ENCODE results near the gene CMTM7.
"Not testable (repeated sequence)": the region's sequence is repeated elsewhere in the genome, so short reads cannot be mapped to it uniquely, and the experiment has no call there.

Gene CMTM7

DNA sequence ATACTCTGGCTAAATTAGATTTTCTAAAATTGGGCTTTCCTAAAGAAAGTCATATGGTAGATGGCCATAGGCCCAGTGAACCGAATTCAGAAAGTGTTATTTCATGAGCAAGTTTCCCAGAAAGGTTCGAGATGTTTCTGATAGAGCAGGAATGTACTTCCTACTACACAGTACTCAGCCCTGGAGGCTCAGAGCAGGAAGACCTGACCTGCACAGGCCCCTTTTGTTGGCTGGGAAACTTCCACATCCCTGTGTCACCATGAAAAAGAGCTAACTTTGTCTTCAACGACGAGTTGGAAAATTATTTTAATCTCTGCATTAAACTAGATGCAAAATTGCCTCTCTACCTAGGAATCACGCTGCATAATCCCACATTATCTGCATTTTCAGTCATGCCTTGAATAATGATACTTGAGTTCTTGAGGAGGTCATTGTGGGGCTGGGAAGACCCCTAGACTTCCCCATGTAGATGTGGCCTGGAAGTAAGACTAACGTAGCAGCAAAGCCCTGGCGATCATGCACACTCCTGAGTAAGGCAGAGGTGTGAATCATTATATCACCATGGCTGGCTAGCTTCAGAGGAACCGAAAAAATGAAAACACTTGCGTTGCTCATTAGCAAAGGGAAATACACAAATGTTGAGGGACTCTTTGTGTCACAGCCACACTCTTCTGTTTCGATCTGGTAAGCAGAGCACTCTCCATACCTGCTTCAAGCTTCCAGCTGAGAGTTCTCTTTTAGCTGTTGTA is 47.1 kb downstream of the CMTM7 start:
- DNase-seq: no peak

DNA sequence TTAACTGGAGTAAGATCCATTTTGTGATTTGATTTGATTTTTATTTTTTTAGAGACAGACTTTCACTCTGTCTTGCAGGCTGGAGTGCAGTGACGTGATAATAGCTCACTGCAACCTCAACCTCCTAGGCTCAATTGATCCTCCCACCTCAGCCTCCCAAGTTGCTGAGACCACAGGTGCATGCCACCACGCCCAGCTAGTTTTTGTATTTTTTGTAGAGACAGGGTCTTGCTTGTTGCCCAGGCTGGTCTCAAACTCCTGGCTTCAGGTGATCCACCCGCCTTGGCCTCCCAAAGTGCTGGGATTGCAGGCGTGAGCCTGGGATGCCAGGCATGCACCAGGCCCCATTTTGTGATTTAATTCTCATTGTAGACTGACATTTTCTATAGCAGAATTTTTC is 47.8 kb downstream of the CMTM7 start:
- not testable (repeated sequence) for DNase-seq

DNA sequence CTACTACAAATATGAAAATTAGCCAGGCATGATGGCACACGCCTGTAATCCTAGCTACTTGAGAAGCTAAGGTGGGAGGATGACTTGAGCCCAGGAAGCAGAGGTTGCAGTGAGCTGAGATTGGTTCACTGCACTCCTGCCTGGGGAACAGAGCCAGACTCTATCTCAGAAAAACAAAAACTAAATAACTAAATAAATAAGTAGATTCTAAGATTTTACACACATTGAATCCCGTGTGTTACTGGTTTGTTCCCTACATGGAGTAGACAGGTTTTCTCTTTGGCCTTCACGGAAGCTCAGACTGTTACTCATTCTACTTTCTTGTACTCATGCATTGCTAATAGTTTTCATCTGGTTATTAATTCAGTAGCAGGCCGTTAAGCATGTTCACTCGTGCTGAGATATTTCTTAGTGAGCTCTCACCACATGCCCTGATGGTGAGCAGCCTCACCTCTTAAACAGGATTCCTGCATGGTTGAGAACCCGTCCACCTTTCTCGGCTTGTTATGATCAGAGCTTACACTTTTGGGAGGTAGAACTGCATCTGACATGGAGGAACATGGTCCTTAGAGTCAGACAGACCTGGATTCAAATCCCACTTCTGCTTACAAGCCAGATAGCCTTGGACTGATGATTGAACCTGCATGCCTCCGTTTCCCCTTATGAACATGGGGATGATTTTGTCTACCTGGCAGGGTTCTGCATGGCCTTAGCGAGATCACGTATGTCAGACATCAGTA is 49.1 kb downstream of the CMTM7 start:
- DNase-seq: no peak

DNA sequence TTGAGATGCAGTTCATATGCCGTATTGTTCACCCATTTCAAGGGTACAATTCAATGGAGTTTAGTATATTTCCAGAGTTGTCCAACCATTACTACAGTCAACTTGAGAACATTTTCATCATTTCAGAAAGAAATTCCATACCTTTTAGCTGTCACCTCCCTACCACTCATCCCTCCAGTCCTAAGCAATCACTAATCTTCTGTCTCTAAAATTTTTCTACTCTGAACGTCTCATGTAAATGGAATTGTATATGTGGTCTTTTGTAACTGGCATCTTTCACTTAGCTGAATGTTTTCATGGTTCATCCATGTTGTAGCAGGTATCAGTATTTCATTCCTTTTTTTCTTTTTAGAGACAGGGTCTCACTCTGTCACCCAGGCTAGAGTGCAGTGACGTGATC is 51.1 kb downstream of the CMTM7 start:
- DNase-seq: no peak

DNA sequence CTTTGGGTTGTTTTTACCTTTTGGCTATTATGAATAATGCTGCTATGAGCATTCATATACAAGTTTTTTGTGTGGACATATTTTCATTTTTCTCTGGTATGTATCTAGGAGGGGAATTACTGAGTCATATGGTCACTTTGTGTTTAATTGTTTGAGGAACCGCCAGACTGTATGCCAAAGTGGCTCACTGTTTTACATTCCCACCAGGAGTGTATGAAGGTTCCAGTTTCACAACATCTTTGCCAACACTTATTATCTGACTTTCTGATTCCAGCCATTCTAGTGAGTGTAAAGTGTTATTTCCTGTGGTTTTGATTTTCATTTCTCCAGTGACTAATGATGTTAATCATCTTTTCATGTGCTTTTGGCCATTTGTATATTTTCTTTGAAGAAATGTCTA is 51.8 kb downstream of the CMTM7 start:
- DNase-seq: no peak

DNA sequence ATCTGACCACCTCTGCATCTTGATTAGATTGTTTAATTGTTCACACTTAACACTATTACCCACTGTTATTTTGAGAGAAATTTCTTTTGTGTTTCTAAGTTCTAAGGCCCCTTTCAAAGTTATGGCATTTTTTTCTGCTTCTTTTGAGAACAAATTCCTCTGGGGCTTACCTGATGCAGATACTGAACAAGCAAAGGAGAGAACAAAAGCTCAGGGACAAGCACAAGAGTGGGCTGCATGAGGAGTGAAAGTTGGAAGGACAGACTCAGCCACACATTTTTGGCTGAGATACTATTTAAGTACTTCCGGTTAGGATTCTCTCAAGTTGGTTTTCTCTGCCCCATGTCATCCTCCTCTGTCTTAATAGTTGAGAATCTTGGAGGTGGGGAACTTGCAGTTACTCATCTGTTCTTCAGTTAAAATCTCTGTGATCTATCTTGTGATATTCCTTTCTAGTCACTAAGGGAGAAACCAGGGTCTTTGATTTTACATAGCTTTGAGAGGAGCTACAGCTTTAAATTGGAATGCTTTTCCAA is 56.3 kb downstream of the CMTM7 start:
- DNase-seq: no peak

DNA sequence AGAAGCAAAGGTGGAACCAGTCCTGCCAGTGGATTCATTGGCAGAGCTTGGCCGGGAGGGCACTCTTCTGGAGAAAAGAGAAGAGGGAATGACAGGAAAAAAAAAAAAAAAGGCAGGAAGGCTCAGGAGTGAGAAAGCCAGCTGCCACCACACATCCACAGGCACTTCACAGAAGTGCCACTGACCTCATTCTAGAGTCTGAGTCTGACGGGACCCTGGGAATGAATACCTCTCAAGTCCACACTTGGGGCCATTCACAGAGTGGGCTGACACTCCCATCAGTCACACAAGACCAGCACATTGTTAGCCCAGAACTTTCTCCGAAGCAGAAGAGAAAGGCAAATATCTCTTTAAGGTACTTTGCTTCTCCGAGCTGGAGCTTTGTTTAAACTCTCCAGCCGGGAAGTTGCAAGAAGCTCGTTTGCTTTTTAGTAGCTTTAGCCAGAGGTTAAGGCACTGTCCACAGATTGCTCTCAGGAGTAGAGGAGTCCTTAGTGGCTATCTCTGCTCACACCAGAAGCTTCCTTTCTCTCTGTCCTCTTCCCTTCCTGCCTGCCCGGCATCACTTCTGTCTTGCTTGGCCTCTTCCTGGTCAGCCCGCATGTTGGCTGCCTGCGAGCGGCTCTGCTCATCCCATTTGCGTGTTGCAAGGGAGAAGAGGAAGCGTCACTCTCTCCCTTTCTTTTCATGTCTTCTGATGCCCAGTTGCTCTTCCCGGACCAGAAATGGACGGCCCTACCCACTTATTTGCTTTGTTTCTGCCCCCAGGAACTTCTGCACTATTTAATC is 57.2 kb downstream of the CMTM7 start:
- DNase-seq: no peak

DNA sequence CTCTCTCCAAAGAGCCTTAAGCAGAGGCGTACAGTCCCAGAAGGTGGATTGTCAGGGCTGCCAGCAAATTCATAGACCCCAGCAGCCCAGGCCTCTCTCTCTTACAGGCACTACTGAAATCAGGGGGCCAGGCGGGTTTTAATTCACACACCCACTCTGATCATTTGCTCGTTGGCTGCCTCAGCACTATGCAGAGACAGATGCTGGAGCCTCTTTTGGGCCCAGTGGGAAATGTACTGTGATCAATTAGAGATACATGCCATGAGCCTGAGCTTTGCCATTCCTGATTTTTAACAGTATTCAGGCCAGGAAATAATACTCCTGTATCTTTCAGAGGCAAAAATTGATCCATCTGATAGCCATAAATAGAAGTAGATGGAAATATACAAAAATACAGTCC is 58.0 kb downstream of the CMTM7 start:
- no peak for DNase-seq

DNA sequence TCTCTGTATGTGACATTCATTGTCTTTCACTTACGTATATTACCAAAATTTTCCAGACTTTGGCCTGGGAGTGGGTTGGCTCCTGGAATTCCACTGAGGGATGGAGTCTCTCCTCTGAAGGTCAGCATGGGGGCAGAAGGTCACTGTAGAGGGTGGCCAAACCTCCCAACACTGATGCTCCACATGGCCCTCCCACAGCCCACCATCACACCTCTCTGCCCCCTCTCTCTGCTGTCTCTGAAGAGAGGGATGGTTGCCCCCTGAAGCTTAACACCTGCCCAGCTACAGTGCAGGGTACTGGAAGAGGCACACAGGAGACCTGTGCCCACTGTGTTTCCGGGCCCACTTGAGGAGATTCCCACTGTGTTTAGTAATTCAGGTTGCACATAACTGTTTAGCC is 58.8 kb downstream of the CMTM7 start:
- no peak for DNase-seq

DNA sequence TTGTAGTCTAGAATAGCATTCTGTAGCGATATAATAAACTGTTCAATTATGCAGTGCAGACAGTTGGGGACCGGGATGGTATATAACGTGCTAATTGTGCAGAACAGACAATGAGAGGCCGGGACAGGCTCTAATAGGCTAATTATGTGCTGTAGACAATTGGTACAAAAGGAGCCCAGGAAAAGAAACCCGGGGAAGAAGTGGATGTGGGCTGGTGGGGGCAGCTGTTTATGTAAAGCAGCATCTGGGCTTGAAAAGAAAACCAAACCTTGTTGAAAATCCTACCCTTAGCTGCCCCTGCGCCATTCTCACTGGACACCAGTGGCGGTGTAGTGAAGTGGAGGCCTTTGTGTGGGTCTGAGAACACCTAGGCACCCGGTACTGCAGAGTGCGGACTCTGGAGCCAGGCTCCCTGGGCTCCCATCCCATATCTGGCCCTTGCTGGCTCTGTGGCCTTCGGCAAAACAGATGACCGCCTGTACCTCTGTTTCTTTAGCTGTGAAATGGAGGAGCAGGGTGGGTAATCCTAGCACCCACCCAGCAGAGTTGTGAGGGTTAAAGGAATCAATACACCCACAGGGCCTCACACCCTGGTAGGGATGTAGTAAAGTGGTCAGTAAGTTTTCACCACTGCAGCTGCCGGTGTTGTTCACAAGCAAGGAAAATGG is 59.5 kb downstream of the CMTM7 start:
- no peak for DNase-seq

DNA sequence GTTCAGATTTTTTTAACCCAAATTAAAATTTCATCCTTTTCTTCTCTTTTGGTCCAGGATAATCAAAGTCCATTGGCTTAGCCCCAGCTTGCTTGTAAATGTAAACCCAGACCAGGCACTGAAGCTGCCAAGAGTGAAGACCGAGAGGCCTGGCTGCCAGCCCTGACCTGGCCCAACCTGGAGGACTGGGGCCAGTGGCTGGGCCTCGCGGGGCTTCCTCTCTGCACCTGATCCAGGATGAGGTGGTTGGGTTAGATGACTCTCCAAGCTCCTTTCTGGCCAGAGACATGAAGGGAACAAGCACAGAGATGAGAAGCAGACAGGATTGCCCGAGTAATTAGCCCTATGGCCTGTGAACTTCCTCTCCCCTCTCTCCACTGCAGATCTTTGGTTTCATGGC is 60.4 kb downstream of the CMTM7 start:
- DNase-seq: no peak

DNA sequence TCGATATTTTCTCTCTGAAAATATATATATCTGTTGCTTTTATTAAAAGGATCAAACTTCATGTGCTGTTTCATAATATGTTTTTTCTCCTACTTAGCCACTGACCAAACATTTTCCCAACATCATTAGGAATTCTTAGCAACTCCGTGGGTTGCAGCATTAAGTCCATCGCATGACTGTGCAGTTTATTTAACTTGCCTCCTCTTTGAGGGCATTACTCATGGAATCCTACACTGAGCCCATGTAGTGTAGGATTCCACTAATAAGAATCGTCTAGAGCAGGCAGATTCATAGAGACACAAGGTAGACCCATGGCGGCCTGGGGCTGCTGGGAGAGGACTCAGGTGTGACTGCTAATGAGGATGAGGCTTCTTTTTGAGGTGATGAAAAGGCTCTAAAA is 61.7 kb downstream of the CMTM7 start:
- no peak for DNase-seq

DNA sequence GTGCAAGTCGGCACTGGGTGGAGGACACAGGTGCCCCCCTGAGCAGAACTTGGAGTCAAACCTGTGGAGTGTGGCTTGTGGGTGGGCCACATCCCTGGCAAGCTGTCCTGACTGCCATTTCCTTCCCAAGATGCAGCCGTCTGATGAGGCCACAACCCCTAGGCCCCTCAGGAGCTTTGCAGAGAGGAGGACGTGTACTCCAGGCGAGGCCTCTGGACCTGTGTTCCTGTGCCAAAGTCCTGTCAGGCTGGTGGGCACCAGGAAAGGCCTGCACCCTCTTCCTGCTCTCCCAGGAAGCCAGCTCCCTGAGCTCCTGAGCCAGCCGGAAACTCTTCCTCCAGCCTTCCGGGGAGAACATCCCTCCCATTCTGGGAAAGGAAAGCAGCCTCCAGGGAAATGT is 62.5 kb downstream of the CMTM7 start:
- no peak for DNase-seq

DNA sequence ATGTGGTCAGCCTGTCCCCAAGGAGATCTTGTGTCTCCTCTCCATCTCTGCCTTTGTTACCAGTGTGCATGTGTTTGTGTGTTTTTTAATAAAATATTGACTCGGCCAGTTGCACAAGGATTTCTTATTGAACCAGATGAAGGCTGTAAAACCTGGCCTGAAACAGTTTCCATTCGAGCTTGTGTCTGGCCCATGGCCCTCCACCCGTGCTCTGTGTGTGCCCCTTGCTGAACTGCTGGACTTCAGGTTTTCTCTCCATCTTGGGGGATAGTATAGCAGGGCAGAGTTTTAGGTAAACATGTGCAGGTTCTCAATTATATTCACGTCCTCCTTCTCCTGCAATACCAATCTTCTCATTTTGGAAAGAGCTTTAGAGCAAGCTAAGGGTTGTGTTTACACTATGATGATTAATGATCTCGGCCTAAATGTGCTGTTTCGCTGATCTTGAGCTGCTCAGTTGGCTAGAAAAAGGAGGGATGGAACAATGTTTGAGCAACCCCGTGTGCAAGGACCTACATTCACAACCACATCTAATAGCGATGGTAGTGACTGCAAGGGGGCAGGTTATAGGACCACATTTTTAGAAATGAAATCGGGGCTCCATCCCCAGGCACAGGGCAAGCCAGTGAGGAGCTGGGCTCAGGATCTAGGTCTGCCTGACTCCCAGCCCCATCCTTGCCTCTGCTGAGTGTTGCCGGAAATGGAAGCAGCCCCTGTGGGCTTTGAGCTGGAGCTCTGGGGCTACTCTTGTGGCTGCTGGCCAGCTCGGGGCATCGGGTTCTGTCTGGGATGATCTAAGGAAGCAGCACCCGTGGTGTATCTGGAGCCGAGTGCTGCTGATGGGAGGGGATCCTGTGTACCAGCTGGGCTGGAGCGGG is 63.3 kb downstream of the CMTM7 start:
- DNase-seq: no peak

DNA sequence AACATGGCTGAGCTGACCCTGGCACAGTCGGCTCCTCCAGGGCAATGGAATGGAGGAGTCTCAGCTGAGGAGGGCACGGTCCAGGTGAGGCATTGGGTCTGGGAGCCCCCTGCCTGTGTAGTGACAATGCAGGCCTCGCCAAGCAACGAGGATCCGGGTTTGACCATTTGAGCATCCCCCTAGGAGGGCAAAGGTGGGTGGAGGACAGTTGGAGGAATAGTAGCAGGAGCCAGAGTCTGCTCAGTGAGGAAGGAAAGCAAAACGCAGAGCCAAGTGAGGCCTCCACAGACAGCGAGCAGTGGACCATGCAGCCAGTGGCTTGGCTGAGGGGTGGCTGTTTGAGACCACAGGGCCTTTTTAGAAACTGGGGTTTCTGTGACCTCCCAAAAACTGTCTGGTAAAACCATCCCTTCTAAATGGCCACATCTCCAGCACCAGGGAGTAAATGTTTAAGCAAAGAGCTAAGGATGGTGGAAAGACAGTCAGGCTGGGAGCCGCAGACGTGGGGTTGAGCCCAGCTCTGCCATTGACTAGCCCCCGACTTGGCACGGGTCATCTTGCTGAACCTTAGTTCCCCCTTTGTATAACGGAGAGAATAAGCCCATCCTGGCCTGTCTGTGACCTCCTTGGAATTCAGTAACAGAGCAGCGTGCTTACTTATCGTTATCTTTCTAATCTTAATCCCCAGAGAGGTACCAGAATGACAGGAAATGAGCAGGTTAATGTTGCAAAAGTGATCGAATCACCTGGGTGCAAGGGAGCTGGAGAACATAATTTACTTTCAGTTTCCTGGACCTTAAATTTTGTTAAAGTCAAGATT is 64.2 kb downstream of the CMTM7 start:
- no peak for DNase-seq

DNA sequence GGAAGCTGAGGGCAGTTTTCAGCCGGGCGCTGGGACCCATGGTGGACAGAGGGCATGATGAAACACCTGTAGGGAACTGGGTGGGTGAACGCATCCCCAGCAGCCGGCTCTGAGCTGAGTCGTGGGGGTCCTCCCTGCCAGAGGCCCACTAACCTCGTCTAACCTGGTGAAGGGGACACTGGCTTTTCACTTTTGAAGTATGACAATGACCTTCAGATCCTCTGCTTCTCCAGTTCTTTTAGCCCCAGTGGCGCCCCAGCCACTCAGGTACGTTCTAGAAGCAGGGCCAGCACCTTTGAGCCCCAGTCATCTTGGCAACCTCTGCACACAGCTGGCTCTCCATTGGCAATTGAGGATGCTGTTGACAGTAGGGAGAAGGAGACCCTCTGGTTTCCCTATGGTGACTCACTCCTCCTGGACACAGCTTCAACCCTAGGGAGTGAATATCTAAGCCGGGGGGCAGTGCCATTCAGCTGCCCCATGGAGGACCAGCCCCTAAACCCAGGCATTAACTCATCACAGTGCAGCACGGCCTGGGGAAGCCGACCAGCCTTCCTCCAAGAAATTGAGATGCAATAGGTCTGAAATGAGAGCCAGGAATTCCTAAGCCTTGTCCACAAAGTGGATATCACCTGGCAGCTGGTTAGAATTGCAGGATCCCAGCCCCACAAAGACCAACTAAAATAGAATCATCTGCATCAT is 64.9 kb downstream of the CMTM7 start:
- DNase-seq: no peak

DNA sequence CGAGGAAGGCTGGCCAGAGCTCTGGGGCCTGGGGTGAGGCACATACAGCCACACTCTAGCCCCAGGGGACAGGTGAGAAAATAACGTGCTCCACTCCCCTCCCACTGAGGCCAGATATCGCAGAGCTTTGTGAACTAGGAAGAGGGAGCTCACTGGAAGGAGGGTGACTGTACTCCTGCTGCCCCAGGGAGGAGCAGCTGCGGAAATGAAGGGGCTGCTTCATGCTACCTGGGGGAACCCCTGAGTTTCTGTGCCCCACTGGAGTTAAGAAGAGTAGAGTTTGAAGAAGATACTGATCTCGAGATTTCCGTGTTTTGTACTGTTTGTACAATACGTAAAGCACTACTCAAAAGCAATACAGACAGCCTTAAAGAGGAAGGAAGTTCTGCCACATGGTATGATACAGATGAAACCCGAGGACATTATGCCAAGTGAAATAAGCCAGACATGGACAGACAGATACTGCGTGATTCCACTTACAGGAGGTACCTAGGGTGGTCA is 66.4 kb downstream of the CMTM7 start:
- DNase-seq: peak; percentile 23

DNA sequence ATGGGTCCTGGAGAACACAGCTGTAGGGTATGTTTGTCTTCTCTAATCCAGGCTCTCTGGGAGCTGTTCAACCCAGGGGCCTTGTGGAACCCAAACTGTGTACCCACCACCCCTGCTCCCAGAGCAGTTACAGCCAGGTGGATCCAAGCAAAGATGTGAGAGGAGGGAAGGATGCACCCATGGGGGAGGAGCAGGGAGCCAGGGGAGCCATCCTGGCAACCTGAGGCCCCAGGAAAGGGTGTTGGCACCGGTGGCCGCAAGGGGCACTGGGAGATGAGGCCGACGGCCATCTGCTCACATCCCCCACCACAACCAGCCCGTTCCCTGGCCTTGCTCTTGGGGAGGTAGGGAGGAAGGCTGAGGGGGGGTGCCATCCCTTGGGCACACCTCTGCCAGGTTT is 67.8 kb downstream of the CMTM7 start:
- peak; percentile 18 for DNase-seq

DNA sequence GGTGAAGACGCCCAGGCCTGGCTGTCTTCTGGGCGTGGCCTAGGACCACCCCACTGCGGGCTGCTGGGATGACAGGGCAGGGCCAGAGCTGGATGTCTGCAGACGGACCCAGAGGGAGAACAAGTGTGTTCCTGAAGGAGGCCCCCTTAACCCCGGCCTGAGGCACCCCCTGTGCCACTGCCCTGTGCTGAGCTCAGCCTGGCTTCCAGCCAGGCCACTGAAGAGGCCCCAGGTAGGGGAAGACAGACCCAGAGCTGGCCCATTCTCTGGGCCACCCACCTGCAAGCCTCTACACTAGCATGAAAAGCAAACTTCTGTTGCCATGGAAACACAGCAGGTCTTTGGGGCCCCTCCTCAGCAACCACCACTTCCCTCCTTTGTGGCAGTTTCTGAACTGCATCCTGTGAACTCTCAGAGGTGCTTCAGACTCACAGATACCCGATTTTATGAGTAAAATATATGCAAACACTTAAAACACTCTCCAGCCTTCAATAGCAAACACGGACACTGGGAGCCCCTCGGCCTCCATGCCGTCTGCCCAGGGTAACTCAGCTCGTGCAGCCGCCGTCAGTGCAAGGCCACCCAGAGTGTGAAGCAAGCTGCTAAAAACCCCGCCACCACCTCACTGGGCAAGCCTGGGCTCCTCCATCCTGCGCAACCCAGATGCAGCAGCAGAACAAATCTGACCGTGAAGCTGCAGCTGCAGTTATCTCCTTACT is 68.5 kb downstream of the CMTM7 start:
- DNase-seq: peak; percentile 69

Data from NCI-H510A treated with DMSO at 0.1 percent for 48 hours (cell line).